Mesendoderm (in vitro differentiated cells): ENCODE measurements around the gene HECTD1.
"Not testable (repeated sequence)": the region's sequence is repeated elsewhere in the genome, so short reads cannot be mapped to it uniquely, and the experiment has no call there.

ENCODE experiments used
- DNase-seq: peaks from one replicate; pipeline ENCODE4 v3.0.0; 2013
- H2AK5ac ChIP-seq: 2 replicates; pipeline ENCODE4 v1.6.1; 2013; ENCODE audit warnings: low read length, inconsistent platforms
- H2BK120ac ChIP-seq: 2 replicates; pipeline ENCODE4 v1.6.1; 2013; ENCODE audit warnings: low read depth, mild to moderate bottlenecking, low read length, moderate library complexity, mixed read lengths
- H2BK15ac ChIP-seq: replicated peaks from 2 replicates; pipeline ENCODE4 v1.6.1; 2013; ENCODE audit warnings: low read depth, mild to moderate bottlenecking, moderate library complexity
- H2BK5ac ChIP-seq: 2 replicates; pipeline ENCODE4 v1.6.1; 2013; ENCODE audit warnings: low read length, inconsistent platforms
- H3K18ac ChIP-seq: 2 replicates; pipeline ENCODE4 v1.6.1; 2013; ENCODE audit warnings: mild to moderate bottlenecking, low read length, mixed read lengths
- H3K23ac ChIP-seq: one replicate; pipeline ENCODE4 v1.6.1; 2013; ENCODE audit warnings: low read length
- H3K27ac ChIP-seq: 2 replicates; pipeline ENCODE4 v1.5.1; 2013; ENCODE audit warnings: low read depth, mild to moderate bottlenecking, inconsistent platforms, low read length, moderate library complexity
- H3K27me3 ChIP-seq: 2 replicates; pipeline ENCODE4 v1.6.1; 2013; ENCODE audit warnings: low read length, control low read depth, mild to moderate bottlenecking, inconsistent platforms; ENCODE audit not compliant: insufficient read depth, poor library complexity
- H3K36me3 ChIP-seq: 2 replicates; pipeline ENCODE4 v1.6.1; 2013; ENCODE audit warnings: low read length, inconsistent platforms; ENCODE audit not compliant: control insufficient read depth, insufficient read depth
- H3K4ac ChIP-seq: one replicate; pipeline ENCODE4 v1.6.1; 2013; ENCODE audit warnings: low read depth, mild to moderate bottlenecking, low read length, moderate library complexity
- H3K4me1 ChIP-seq: 2 replicates; pipeline ENCODE4 v1.6.1; 2013; ENCODE audit warnings: low read depth, low read length, inconsistent platforms; ENCODE audit not compliant: control insufficient read depth
- H3K4me2 ChIP-seq: 2 replicates; pipeline ENCODE4 v1.6.1; 2013; ENCODE audit warnings: low read length
- H3K4me3 ChIP-seq: 2 replicates; pipeline ENCODE4 v1.5.1; 2013; ENCODE audit warnings: mild to moderate bottlenecking, low read length
- H3K56ac ChIP-seq: one replicate; pipeline ENCODE4 v1.6.1; 2013; ENCODE audit warnings: low read length
- H3K79me1 ChIP-seq: 2 replicates; pipeline ENCODE4 v1.6.1; 2013; ENCODE audit warnings: low read length, inconsistent platforms
- H3K79me2 ChIP-seq: 2 replicates; pipeline ENCODE4 v1.6.1; 2013; ENCODE audit warnings: mild to moderate bottlenecking, low read length; ENCODE audit not compliant: control insufficient read depth, insufficient read depth
- H3K9ac ChIP-seq: 2 replicates; pipeline ENCODE4 v1.6.1; 2013; ENCODE audit warnings: low read length, inconsistent platforms
- H4K5ac ChIP-seq: one replicate; pipeline ENCODE4 v1.6.1; 2013; ENCODE audit warnings: low read length
- H4K8ac ChIP-seq: one replicate; pipeline ENCODE4 v1.6.1; 2013; ENCODE audit warnings: low read depth, mild to moderate bottlenecking, control low read depth, low read length, moderate library complexity
- WGBS: extraction: QIAGEN DNeasy Blood & Tissue Kit; methylation state at CpG from one replicate; pipeline ENCODE4 v1.1.7; 2013; ENCODE audit warnings: low lambda C conversion rate, missing lambda C conversion rate; ENCODE audit not compliant: insufficient coverage; ENCODE audit errors: extremely low coverage; 5-methylcytosine and 5-hydroxymethylcytosine counted together

HECTD1 gene

DNA sequence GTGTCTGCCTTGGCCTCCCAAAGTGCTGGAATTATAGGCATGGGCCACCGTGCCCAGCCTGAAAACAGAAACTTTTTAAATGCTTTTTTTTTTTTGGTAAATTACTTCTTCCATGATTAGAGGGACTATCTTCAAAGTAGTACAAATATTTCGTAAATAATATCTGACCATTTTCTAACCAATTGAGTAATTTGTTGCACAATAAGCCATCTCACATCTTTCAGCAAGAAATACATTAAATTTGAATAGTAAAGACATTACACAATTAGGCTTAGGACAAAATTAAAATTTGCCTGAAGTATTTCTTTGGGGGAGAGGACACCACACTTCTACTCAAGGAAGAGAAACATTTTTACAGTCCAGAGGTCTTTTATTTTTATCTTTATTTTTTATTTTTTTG is 96.7 kb downstream of the HECTD1 start:
- H3K36me3 ChIP-seq, result peaks cover 7% of the 10 kb centered on the region
- WGBS, result no CpG with 5 or more reads among the region's 2 CpGs

DNA sequence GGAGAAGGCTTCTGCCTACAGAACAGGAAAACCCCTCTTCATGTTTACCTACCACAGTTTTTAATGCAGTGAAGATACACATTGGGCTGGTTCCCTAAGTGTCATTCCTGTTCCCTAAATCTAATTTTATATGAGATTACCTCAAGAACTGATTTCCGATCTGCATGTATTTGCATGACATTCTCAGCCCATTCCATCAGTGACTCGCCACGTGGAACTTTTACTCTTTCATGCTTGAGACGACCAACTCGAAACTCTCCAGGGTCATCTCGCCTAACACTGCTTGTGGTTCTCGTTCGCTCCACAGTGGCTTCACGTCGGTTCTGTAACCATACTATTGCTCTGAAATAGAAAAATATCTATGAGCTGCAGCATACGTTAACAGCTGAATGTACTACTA is 98.3 kb downstream of the HECTD1 start:
- WGBS, result no CpG with 5 or more reads among the region's 11 CpGs
- DNase-seq, result peak; percentile 10
- Histone ChIP-seq H3K79me1 (no peaks in the 10 kb centered on the region), H3K4me2 (no peak overlapping the region), H4K8ac (no peak overlapping the region), H3K9ac (no peak overlapping the region), H3K4me1 (no peaks in the 10 kb centered on the region), H3K79me2 (no peaks in the 10 kb centered on the region), H3K56ac (no peak overlapping the region), H3K27me3 (no peaks in the 10 kb centered on the region), H4K5ac (no peak overlapping the region), H3K4ac (no peak overlapping the region), H2BK120ac (no peak overlapping the region), H3K4me3 (no peak overlapping the region), H2BK5ac (no peak overlapping the region), H3K27ac (no peak overlapping the region), H3K18ac (no peak overlapping the region), H2AK5ac (no peak overlapping the region), H3K36me3 (peaks cover 7% of the 10 kb centered on the region), H2BK15ac (no peak overlapping the region), H3K23ac (no peak overlapping the region)

More for the DNA sequence above, 96.7 kb downstream of the HECTD1 start:
- no peak overlapping the region for H3K27ac ChIP-seq
- H2BK15ac ChIP-seq, result no peak overlapping the region
- no peak overlapping the region for H3K23ac ChIP-seq
- no peak overlapping the region for H3K9ac ChIP-seq
- H4K5ac ChIP-seq, result no peak overlapping the region
- H3K4me2 ChIP-seq, result no peak overlapping the region
- H2AK5ac ChIP-seq, result no peak overlapping the region
- H2BK120ac ChIP-seq, result no peak overlapping the region
- H3K18ac ChIP-seq, result no peak overlapping the region
- H3K4me3 ChIP-seq, result no peak overlapping the region
- no peaks in the 10 kb centered on the region for H3K79me2 ChIP-seq
- DNase-seq, result no peak
- no peaks in the 10 kb centered on the region for H3K79me1 ChIP-seq
- H3K56ac ChIP-seq, result no peak overlapping the region
- no peak overlapping the region for H4K8ac ChIP-seq
- H3K4ac ChIP-seq, result no peak overlapping the region
- H2BK5ac ChIP-seq, result no peak overlapping the region
- no peaks in the 10 kb centered on the region for H3K4me1 ChIP-seq
- no peaks in the 10 kb centered on the region for H3K27me3 ChIP-seq

DNA sequence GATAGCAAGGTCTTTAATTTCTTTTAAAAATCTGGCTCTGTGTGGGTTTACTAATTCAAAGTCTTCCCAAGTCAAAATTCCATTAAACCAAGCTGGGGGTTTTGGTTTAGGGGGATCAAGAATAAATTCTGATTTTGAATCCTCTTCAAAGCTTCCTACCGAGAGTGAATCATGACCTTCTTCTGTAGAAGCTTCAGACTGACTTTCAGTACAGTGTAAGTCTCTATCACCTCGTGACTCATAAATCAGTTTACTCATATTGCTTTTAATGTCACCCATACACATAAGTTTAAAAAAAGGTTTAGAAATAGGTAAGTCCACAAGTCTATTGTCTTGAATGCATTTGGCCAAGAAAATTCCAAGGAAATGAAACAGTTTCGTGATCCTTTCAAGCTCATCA is 100.8 kb downstream of the HECTD1 start:
- Histone ChIP-seq H3K56ac (no peak overlapping the region), H3K27ac (no peak overlapping the region), H2BK120ac (no peak overlapping the region), H3K18ac (no peak overlapping the region), H2AK5ac (no peak overlapping the region), H3K4me2 (no peak overlapping the region), H3K79me2 (no peaks in the 10 kb centered on the region), H3K23ac (no peak overlapping the region), H3K79me1 (no peaks in the 10 kb centered on the region), H3K36me3 (peaks cover 4% of the 10 kb centered on the region), H2BK5ac (no peak overlapping the region), H4K8ac (no peak overlapping the region), H3K9ac (no peak overlapping the region), H3K4ac (no peak overlapping the region), H3K4me3 (no peak overlapping the region), H3K27me3 (no peaks in the 10 kb centered on the region), H3K4me1 (no peaks in the 10 kb centered on the region), H4K5ac (no peak overlapping the region), H2BK15ac (no peak overlapping the region)
- DNase-seq, result no peak
- no CpG with 5 or more reads among the region's 3 CpGs for whole genome bisulfite sequencing

DNA sequence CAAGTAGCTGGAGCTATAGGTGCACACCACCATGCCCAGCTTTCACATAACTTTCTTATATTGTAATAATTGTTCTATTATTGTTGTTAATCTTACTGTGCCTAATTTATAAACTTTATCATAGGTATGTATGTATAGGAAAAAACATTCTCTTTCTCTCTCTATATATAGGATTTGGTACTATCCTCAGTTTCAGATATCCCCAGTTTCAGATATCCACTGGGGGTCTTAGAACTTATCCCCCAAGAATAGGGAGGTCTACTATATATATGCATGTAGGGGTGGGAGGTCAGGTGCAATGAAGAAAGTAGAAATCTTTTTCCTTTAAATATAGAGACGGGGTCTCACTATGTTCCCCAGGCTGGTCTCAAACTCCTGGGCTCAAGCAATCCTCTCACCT is 110.5 kb downstream of the HECTD1 start:
- Histone ChIP-seq H3K4me2 (no peak overlapping the region), H3K79me1 (no peaks in the 10 kb centered on the region), H3K4me1 (no peaks in the 10 kb centered on the region), H4K8ac (no peak overlapping the region), H2BK15ac (no peak overlapping the region), H2AK5ac (no peak overlapping the region), H3K9ac (no peak overlapping the region), H4K5ac (no peak overlapping the region), H3K36me3 (peaks cover 6% of the 10 kb centered on the region), H2BK5ac (no peak overlapping the region), H3K4me3 (no peak overlapping the region), H3K56ac (no peak overlapping the region), H3K27ac (no peak overlapping the region), H3K4ac (no peak overlapping the region), H3K23ac (no peak overlapping the region), H3K27me3 (no peaks in the 10 kb centered on the region), H2BK120ac (no peak overlapping the region), H3K18ac (no peak overlapping the region), H3K79me2 (no peaks in the 10 kb centered on the region)
- DNase-seq, result no peak
- no CpG with 5 or more reads among the region's 1 CpG for WGBS

DNA sequence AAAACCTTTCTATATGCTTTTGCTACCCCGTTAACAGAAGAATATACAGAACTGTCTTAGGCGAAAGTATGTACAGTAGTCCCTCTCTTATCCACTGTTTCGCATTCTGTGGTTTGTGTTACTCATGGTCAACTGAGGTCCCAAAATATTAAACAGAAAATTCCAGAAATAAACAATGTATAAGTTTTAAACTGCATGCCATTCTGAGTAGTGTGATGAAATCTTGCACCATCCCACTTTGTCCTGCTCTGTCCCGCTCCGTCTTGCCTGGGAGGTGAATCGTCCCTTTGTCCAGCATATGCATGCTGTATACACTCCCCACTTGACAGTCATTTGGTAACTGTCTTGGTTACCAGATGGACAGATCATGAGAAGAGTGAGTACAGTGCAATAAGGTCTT is 111.3 kb downstream of the HECTD1 start:
- Histone ChIP-seq H2BK15ac (no peak overlapping the region), H2BK5ac (no peak overlapping the region), H3K18ac (no peak overlapping the region), H3K27me3 (no peaks in the 10 kb centered on the region), H3K4me2 (no peak overlapping the region), H3K79me1 (no peaks in the 10 kb centered on the region), H2BK120ac (no peak overlapping the region), H4K8ac (no peak overlapping the region), H3K23ac (no peak overlapping the region), H4K5ac (no peak overlapping the region), H3K4me1 (no peaks in the 10 kb centered on the region), H3K27ac (no peak overlapping the region), H3K79me2 (no peaks in the 10 kb centered on the region), H3K4ac (no peak overlapping the region), H3K56ac (no peak overlapping the region), H3K4me3 (no peak overlapping the region), H3K36me3 (peaks cover 6% of the 10 kb centered on the region), H3K9ac (no peak overlapping the region), H2AK5ac (no peak overlapping the region)
- DNase-seq, result no peak
- WGBS, result no CpG with 5 or more reads among the region's 6 CpGs

DNA sequence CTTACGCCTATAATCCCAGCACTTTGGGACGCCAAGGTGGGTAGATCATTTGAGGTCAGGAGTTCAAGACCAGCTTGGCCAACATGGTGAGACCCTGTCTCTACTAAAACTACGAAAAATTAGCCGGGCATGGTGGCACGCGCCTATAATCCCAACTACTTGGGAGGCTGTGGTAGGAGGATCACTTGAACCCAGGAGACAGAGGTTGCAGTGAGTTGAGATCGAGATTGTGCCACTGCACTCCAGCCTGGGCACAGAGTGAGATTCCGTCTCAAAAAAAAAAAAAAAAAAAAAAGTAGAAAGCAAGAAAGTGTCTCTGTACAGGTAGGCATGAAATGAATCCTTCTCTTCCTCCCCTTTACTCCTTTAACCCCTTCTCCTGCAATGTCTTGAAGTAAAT is 111.8 kb downstream of the HECTD1 start:
- not testable (repeated sequence) for H3K36me3 ChIP-seq, H2BK5ac ChIP-seq, H3K79me2 ChIP-seq, DNase-seq, H3K23ac ChIP-seq, H3K4me3 ChIP-seq, H3K27ac ChIP-seq, H3K4me1 ChIP-seq, H3K18ac ChIP-seq, H3K9ac ChIP-seq, H3K56ac ChIP-seq, H3K4ac ChIP-seq, H2BK15ac ChIP-seq, H4K5ac ChIP-seq, H2BK120ac ChIP-seq, H3K27me3 ChIP-seq, H3K79me1 ChIP-seq, H3K4me2 ChIP-seq, H2AK5ac ChIP-seq, H4K8ac ChIP-seq
- WGBS, result no CpG with 5 or more reads among the region's 8 CpGs
